Panc1 (cell line): ENCODE measurements around the gene RABEP2. TPM values are rescaled to one million over a fixed set of nuclear protein-coding genes. Genes with fewer than 3 reads are reported as not detected.

Experiments
- ATAC-seq: fragments of 200-7000 bp; cut with Tn5 transposase; 2 replicates; pipeline ENCODE4 v1.9.1; 2020; ENCODE audit warnings: mild to moderate bottlenecking, moderate library complexity
- BruUV-seq: library from RNA; stranded (reverse); fragments of 400-500 nt; replicated peaks from 2 replicates; lab custom pipeline; 2021; lab: Mats Ljungman, UMichigan
- CTCF ChIA-PET: fragments of 300-600 bp; sonication (Branson Sonifier 250); formaldehyde crosslinking; loops from one replicate; lab custom pipeline; 2022; ENCODE audit warnings: antibody characterized with exemption; lab: Charles Lee
- POLR2A ChIA-PET: fragments of 300-600 bp; sonication (Branson Sonifier 250); formaldehyde crosslinking; loops from one replicate; lab custom pipeline; 2022; ENCODE audit warnings: antibody characterized with exemption; lab: Charles Lee
- DNase-seq: peaks from one replicate; pipeline ENCODE4 v3.0.0-alpha.2; 2010; ENCODE audit warnings: low read depth, low spot score
- H3K27ac ChIP-seq: 2 replicates; pipeline ENCODE4 v1.5.1; 2011; ENCODE audit warnings: mild to moderate bottlenecking, low read length, inconsistent platforms
- H3K27me3 ChIP-seq: fragments of 200-500 bp; sonication (Bioruptor generic); 2 replicates; pipeline ENCODE4 v1.6.0; 2014; ENCODE audit warnings: low read length, inconsistent platforms; ENCODE audit not compliant: control insufficient read depth, insufficient read depth
- H3K36me3 ChIP-seq: fragments of 200-500 bp; sonication (Bioruptor generic); 2 replicates; pipeline ENCODE4 v1.5.1; 2014; ENCODE audit warnings: inconsistent platforms, mild to moderate bottlenecking, low read length, moderate library complexity; ENCODE audit not compliant: control insufficient read depth, insufficient read depth
- H3K4me1 ChIP-seq: 2 replicates; pipeline ENCODE4 v1.5.1; 2011; ENCODE audit warnings: inconsistent platforms, mild to moderate bottlenecking, low read length, moderate library complexity; ENCODE audit not compliant: control insufficient read depth, insufficient read depth
- H3K4me3 ChIP-seq, 2 experiments: 2 replicates each; pipeline ENCODE4 v1.5.1; 2011 to 2012; ENCODE audit warnings: low read depth in 2 of 2, low read length in 2 of 2, mild to moderate bottlenecking in 2 of 2, inconsistent platforms in 1 of 2, moderate library complexity in 1 of 2
- H3K9me3 ChIP-seq: fragments of 200-500 bp; sonication (Bioruptor generic); 2 replicates; pipeline ENCODE4 v1.5.1; 2014; ENCODE audit warnings: low read depth, mild to moderate bottlenecking, inconsistent platforms, low read length, moderate library complexity; ENCODE audit not compliant: control insufficient read depth, insufficient read depth
- POLR2AphosphoS5 ChIP-seq: IDR thresholded peaks from 2 replicates; pipeline ENCODE4 v1.6.1; 2012; ENCODE audit warnings: mild to moderate bottlenecking, low read depth, low read length, moderate library complexity
- SIN3A ChIP-seq: IDR thresholded peaks from 2 replicates; pipeline ENCODE4 v1.6.1; 2012; ENCODE audit warnings: low read depth, mild to moderate bottlenecking, low read length, moderate library complexity, borderline replicate concordance; ENCODE audit not compliant: insufficient read depth
- TCF7L2 ChIP-seq: IDR thresholded peaks from 2 replicates; pipeline ENCODE4 v1.6.1; 2011; ENCODE audit warnings: mild to moderate bottlenecking, low read depth, low read length, inconsistent platforms
- in situ Hi-C: cut with HindIII; loops from 2 replicates; pipeline ENCODE4 v1.10.0; 2016; ENCODE audit warnings: low sequenced_read_pairs, low pct_unique_long_range_greater_than_20kb
- intact Hi-C: fragments of 100-400 bp; cut with micrococcal nuclease; formaldehyde crosslinking; loops from one replicate; pipeline ENCODE4 v1.10.0; 2022; ENCODE audit not compliant: unreplicated experiment
- total RNA-seq: library from RNA; stranded (reverse); gene quantifications from one replicate; pipeline ENCODE4 v1.2.1, GENCODE V29; 2021; ENCODE audit not compliant: unreplicated experiment
- TF ChIP-seq, protein P1 (sequence below): fragments of 450-650 bp; IDR thresholded peaks from 2 replicates; pipeline ENCODE4 v1.5.1; 2017; ENCODE audit warnings: mild to moderate bottlenecking
- TF ChIP-seq, protein P2 (sequence below), 2 experiments: IDR thresholded peaks; 2 replicates each; pipeline ENCODE4 v1.6.1; 2011 to 2012; ENCODE audit warnings: low read depth in 2 of 2, control low read depth in 1 of 2, low read length in 1 of 2, mild to moderate bottlenecking in 1 of 2, moderate library complexity in 1 of 2; ENCODE audit not compliant: insufficient read depth in 1 of 2

The RABEP2 gene
- total RNA-seq, 1 experiment from 2014 or later, result 24.8 TPM

DNA sequence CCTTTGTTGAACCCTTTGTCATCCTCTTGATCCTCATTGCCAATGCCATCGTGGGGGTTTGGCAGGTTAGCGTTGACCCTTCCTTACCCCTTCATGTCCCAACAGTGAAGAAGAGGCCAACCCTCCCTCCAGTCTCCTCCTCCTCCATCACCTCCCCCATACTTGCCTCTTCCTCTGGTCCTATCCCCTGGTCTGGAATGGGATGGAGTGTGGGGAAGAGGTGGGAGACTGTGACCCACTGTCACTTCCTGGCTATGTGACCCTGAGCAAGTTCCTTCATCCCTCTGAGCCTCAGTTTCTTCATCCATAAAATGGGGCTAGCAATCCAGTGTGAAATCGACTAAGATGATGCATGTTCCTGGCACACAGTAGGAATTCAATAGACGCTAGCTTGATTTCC is 44.1 kb downstream of the RABEP2 start:
- BruUV-seq, result no TSS peak
- peaks cover 21% of the 10 kb centered on the region for H3K4me1 ChIP-seq
- POLR2A ChIA-PET, result no interaction called here
- ATAC-seq, result no peak
- intact Hi-C loops (no loop called here), in situ Hi-C loops (no loop called here)
- TF ChIP-seq, protein P1, sequence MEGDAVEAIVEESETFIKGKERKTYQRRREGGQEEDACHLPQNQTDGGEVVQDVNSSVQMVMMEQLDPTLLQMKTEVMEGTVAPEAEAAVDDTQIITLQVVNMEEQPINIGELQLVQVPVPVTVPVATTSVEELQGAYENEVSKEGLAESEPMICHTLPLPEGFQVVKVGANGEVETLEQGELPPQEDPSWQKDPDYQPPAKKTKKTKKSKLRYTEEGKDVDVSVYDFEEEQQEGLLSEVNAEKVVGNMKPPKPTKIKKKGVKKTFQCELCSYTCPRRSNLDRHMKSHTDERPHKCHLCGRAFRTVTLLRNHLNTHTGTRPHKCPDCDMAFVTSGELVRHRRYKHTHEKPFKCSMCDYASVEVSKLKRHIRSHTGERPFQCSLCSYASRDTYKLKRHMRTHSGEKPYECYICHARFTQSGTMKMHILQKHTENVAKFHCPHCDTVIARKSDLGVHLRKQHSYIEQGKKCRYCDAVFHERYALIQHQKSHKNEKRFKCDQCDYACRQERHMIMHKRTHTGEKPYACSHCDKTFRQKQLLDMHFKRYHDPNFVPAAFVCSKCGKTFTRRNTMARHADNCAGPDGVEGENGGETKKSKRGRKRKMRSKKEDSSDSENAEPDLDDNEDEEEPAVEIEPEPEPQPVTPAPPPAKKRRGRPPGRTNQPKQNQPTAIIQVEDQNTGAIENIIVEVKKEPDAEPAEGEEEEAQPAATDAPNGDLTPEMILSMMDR, result no peak
- no peak for TF ChIP-seq POLR2AphosphoS5
- TF ChIP-seq TCF7L2, result no peak
- TF ChIP-seq, protein P2, sequence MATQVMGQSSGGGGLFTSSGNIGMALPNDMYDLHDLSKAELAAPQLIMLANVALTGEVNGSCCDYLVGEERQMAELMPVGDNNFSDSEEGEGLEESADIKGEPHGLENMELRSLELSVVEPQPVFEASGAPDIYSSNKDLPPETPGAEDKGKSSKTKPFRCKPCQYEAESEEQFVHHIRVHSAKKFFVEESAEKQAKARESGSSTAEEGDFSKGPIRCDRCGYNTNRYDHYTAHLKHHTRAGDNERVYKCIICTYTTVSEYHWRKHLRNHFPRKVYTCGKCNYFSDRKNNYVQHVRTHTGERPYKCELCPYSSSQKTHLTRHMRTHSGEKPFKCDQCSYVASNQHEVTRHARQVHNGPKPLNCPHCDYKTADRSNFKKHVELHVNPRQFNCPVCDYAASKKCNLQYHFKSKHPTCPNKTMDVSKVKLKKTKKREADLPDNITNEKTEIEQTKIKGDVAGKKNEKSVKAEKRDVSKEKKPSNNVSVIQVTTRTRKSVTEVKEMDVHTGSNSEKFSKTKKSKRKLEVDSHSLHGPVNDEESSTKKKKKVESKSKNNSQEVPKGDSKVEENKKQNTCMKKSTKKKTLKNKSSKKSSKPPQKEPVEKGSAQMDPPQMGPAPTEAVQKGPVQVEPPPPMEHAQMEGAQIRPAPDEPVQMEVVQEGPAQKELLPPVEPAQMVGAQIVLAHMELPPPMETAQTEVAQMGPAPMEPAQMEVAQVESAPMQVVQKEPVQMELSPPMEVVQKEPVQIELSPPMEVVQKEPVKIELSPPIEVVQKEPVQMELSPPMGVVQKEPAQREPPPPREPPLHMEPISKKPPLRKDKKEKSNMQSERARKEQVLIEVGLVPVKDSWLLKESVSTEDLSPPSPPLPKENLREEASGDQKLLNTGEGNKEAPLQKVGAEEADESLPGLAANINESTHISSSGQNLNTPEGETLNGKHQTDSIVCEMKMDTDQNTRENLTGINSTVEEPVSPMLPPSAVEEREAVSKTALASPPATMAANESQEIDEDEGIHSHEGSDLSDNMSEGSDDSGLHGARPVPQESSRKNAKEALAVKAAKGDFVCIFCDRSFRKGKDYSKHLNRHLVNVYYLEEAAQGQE (IDR thresholded peaks at IDR 0.05; ENCODE audit: insufficient read depth in 1 of 2, low read depth in 2 of 2, low read length in 1 of 2), result no peak
- no peak for TF ChIP-seq SIN3A
- H3K36me3 ChIP-seq, result no peaks in the 10 kb centered on the region; the same call in 1 of the 2 replicates
- no peaks in the 10 kb centered on the region for H3K9me3 ChIP-seq
- no peaks in the 10 kb centered on the region for H3K27me3 ChIP-seq
- no peak overlapping the region for H3K27ac ChIP-seq
- DNase-seq, result no peak
- CTCF ChIA-PET, result no interaction called here
- H3K4me3 ChIP-seq, result no peak overlapping the region

DNA sequence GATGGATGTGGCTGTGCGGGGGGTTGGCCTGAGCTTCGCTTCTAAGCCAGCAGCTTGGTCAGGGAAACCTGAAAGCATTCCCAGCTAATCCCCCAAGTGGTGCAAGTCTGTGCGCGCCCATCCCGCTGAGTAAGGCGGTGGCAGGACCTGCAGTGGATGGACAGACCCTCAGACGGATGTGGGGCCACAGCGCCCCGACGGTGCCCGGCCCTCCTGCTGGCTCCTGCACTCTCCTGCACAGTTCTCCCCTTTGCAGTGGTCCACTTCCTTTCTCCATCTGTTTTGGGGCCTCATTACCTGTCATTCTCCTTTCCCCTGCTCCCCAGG is 44.5 kb downstream of the RABEP2 start:
- CTCF ChIA-PET, result no interaction called here
- Histone ChIP-seq H3K36me3 (no peaks in the 10 kb centered on the region; the same call in 1 of the 2 replicates), H3K4me1 (peaks cover 25% of the 10 kb centered on the region), H3K27ac (peak overlapping the region; percentile 61), H3K27me3 (no peaks in the 10 kb centered on the region), H3K9me3 (no peaks in the 10 kb centered on the region), H3K4me3 (peak overlapping the region; percentile 70 to 76)
- no peak for ATAC-seq
- DNase-seq, result no peak
- POLR2A ChIA-PET, result no interaction called here
- in situ Hi-C loops (no loop called here), intact Hi-C loops (no loop called here)
- no peak for TF ChIP-seq SIN3A
- TF ChIP-seq, protein P2 (IDR thresholded peaks at IDR 0.05; ENCODE audit: insufficient read depth in 1 of 2, low read depth in 2 of 2, low read length in 1 of 2), result no peak
- no peak for TF ChIP-seq TCF7L2
- no peak for TF ChIP-seq POLR2AphosphoS5
- TF ChIP-seq, protein P1, result no peak
- BruUV-seq, result no TSS peak
